Measurements from ENCODE around the gene KCNH1.

DNA sequence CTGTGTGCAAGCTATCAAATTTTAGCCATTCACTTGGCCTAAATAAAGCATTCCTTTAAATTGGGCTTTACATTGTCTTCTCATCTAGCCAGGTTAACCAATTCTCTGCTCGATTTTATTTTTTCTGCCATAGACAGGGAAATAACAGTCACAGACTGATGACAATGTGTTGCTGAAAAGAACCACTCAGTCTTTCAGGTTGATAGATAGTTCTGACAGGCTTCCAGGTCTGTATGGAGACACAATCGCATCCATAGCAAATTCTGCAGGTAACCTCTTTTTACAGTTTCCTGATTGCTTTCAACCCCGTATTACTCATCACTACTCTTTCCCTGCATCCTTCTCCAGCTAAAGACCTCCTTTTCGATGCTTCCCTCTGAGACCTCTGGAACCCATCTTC lies 198.0 kb downstream of the KCNH1 start:
- TF ChIP-seq, protein P1, sequence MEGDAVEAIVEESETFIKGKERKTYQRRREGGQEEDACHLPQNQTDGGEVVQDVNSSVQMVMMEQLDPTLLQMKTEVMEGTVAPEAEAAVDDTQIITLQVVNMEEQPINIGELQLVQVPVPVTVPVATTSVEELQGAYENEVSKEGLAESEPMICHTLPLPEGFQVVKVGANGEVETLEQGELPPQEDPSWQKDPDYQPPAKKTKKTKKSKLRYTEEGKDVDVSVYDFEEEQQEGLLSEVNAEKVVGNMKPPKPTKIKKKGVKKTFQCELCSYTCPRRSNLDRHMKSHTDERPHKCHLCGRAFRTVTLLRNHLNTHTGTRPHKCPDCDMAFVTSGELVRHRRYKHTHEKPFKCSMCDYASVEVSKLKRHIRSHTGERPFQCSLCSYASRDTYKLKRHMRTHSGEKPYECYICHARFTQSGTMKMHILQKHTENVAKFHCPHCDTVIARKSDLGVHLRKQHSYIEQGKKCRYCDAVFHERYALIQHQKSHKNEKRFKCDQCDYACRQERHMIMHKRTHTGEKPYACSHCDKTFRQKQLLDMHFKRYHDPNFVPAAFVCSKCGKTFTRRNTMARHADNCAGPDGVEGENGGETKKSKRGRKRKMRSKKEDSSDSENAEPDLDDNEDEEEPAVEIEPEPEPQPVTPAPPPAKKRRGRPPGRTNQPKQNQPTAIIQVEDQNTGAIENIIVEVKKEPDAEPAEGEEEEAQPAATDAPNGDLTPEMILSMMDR (IDR thresholded peaks at IDR 0.05; ENCODE audit: poor library complexity): no peak
- TF ChIP-seq EZH2 (IDR thresholded peaks at IDR 0.05; ENCODE audit: borderline replicate concordance) (no peak), EZH2phosphoT487 (IDR thresholded peaks at IDR 0.05; ENCODE audit: low read depth, severe bottlenecking, unreplicated experiment) (no peak)
